Natural killer cell (primary cell): ENCODE data around the gene KAT6B. TPM values are rescaled to one million over a fixed set of nuclear protein-coding genes. Genes with fewer than 3 reads are reported as not detected.

Experiments
- ATAC-seq, 3 donors: fragments of 150-1000 bp in 2 of 3; fragments of 200-7000 bp in 1 of 3; cut with Tn5 transposase; 1 replicate in 1 of 3; 2 replicates in 2 of 3; pipeline ENCODE4 v1.10.0; 2021; ENCODE audit warnings: mild to moderate bottlenecking in 2 of 3, moderate library complexity in 2 of 3
- DNase-seq, 2 donors: peaks; one replicate each; pipeline versions ENCODE4 v3.0.0 to v3.0.0-alpha.2; 2013 to 2021; ENCODE audit warnings: mixed read lengths in 1 of 2
- H3K27ac ChIP-seq: one replicate; pipeline ENCODE4 v1.5.1; 2013; ENCODE audit warnings: mild to moderate bottlenecking, low read length
- H3K27me3 ChIP-seq: one replicate; pipeline ENCODE4 v1.6.1; 2013; ENCODE audit warnings: low read length; ENCODE audit not compliant: control insufficient read depth, insufficient read depth
- H3K36me3 ChIP-seq: one replicate; pipeline ENCODE4 v1.6.1; 2013; ENCODE audit warnings: low read length; ENCODE audit not compliant: control insufficient read depth, insufficient read depth
- H3K4me1 ChIP-seq: one replicate; pipeline ENCODE4 v1.6.1; 2013; ENCODE audit warnings: low read length; ENCODE audit not compliant: control insufficient read depth, insufficient read depth
- H3K4me3 ChIP-seq: one replicate; pipeline ENCODE4 v1.5.1; 2013; ENCODE audit warnings: low read length
- H3K9me3 ChIP-seq: one replicate; pipeline ENCODE4 v1.6.1; 2013; ENCODE audit warnings: low read length; ENCODE audit not compliant: control insufficient read depth, insufficient read depth
- H3K27ac Mint-ChIP-seq, 2 donors: one replicate each; pipeline ENCODE4 v1.8.0; 2022; ENCODE audit warnings: mild to moderate bottlenecking in 2 of 2, mixed read lengths in 2 of 2, moderate library complexity in 1 of 2
- H3K27me3 Mint-ChIP-seq, 2 donors: one replicate each; pipeline ENCODE4 v1.8.0; 2022; ENCODE audit warnings: low read depth in 2 of 2, mixed read lengths in 2 of 2
- H3K36me3 Mint-ChIP-seq: one replicate; pipeline ENCODE4 v1.8.0; 2022; ENCODE audit warnings: mixed read lengths
- H3K4me1 Mint-ChIP-seq, 2 donors: one replicate each; pipeline ENCODE4 v1.8.0; 2022; ENCODE audit warnings: mixed read lengths in 2 of 2
- H3K4me3 Mint-ChIP-seq: one replicate; pipeline ENCODE4 v1.8.0; 2022; ENCODE audit warnings: mild to moderate bottlenecking, moderate library complexity, mixed read lengths
- H3K9me3 Mint-ChIP-seq, 2 donors: one replicate each; pipeline ENCODE4 v1.8.0; 2022; ENCODE audit warnings: mixed read lengths in 2 of 2
- CTCF ChIP-seq: fragments of 200-600 bp; IDR thresholded peaks from one replicate; pipeline ENCODE4 v1.8.0; 2022; ENCODE audit warnings: antibody characterized with exemption
- WGBS: methylation state at CpG from one replicate; pipeline ENCODE4 v1.1.7; 2013; ENCODE audit warnings: missing lambda C conversion rate; ENCODE audit not compliant: insufficient coverage; 5-methylcytosine and 5-hydroxymethylcytosine counted together
- intact Hi-C: fragments of 100-400 bp; cut with micrococcal nuclease; formaldehyde crosslinking; loops from one replicate; pipeline ENCODE4 v1.14.2; 2022
- total RNA-seq, 4 donors: library from RNA; stranded (reverse); fragments of 120-200 nt in 1 of 4; gene quantifications; one replicate each; pipeline versions ENCODE4 v1.2.3 to v1.2.4, GENCODE V29; 2013 to 2022

KAT6B gene
- total RNA-seq, 3 donors from 2014 or later (not counting 1 experiment from before 2014, with no cell fraction given), result 117 to 133 (median 121) TPM

DNA sequence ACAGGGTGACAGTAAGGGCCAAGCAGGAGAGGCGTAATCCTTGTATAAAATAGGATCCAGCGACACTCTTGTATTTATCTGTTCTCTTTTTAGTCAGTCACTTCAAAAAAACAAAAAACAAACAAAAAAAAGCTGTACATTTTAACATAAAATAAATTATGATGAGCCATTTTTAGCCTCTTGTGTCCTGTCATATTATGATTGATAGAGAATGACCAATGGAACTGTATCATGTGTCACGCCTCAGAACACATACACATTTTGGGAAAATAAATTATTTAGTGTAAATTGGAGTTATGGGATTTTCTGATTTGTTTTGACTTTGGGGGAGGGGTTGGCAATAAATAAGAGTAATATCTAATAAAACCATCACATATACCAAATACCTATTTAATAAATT, 205.7 kb downstream of the KAT6B start:
- no peak overlapping the region for H3K4me3 ChIP-seq
- Mint-ChIP-seq H3K36me3 (peaks cover 17% of the 10 kb centered on the region), H3K9me3 (no peaks in the 10 kb centered on the region), H3K27ac (no peak overlapping the region), H3K27me3 (no peaks in the 10 kb centered on the region), H3K4me1 (peaks cover 17 to 22% of the 10 kb centered on the region in 2 donors), H3K4me3 (no peak overlapping the region)
- peaks cover 39% of the 10 kb centered on the region for H3K36me3 ChIP-seq
- no peak for ATAC-seq
- H3K4me1 ChIP-seq, result no peaks in the 10 kb centered on the region
- H3K9me3 ChIP-seq, result no peaks in the 10 kb centered on the region
- no peak overlapping the region for H3K27ac ChIP-seq
- WGBS, result 100% methylated on average over 3 of the region's 3 CpGs
- intact Hi-C loops, result no loop called here
- H3K27me3 ChIP-seq, result no peaks in the 10 kb centered on the region
- DNase-seq, result no peak
- TF ChIP-seq CTCF, result no peak

- H3K4me1 ChIP-seq, result no peaks in the 10 kb centered on the region
- no peaks in the 10 kb centered on the region for H3K27me3 ChIP-seq
- H3K36me3 ChIP-seq, result peaks cover 37% of the 10 kb centered on the region
- DNase-seq, result no peak
- 84% methylated on average over 8 of the region's 8 CpGs for WGBS
- Mint-ChIP-seq H3K9me3 (no peaks in the 10 kb centered on the region), H3K27me3 (no peaks in the 10 kb centered on the region), H3K36me3 (peaks cover 17% of the 10 kb centered on the region), H3K27ac (no peak overlapping the region), H3K4me3 (no peak overlapping the region), H3K4me1 (peaks cover 17 to 22% of the 10 kb centered on the region in 2 donors)
- no peak overlapping the region for H3K27ac ChIP-seq
- ATAC-seq, result no peak
- intact Hi-C loops, result no loop called here
- no peaks in the 10 kb centered on the region for H3K9me3 ChIP-seq
- no peak overlapping the region for H3K4me3 ChIP-seq
- TF ChIP-seq CTCF, result no peak
Observed at GRCh38 chr10:75032813-75033212, 206.4 kb downstream of the KAT6B start.

DNA sequence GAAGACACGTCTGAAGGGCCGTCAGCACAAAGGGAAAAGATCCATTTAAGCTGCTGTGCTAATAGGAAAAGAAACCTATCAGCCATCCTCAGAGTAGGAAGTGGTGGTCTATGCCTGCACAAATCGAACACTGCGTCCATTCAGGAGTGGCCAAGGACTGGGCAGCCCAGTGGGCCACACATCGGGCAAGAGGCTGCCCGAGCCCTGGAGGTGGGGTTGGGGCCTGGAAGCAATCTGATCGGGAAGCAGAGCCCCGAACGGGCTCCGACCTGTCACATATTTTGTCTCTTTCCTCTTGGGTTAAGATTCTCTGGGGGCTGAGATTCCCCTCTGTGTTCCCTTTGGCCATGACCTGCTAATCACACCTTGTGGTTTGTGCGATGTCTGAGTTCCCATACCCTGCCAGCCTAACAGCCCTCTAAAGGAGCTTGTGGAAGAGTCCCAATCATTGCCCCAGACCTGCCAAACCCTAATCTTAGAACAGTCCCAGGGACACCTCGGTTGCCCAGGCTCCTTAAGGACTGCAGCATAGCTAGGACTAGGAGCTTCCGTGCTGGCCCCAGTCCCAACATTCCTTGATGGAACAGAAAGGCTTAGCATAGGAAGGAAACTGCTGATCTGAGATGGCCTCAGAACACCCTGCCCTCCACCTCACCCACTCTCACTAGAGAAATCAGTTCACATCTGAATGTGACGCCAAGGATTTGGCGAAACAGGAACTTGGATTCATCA, 207.2 kb downstream of the KAT6B start:
- H3K9me3 Mint-ChIP-seq, result no peaks in the 10 kb centered on the region
- Histone ChIP-seq H3K9me3 (no peaks in the 10 kb centered on the region), H3K4me3 (no peak overlapping the region), H3K4me1 (no peaks in the 10 kb centered on the region), H3K27ac (no peak overlapping the region), H3K27me3 (no peaks in the 10 kb centered on the region), H3K36me3 (peaks cover 32% of the 10 kb centered on the region)
- 95% methylated on average over 15 of the region's 15 CpGs for WGBS
- peaks cover 12% of the 10 kb centered on the region for H3K36me3 Mint-ChIP-seq
- H3K27me3 Mint-ChIP-seq, result no peaks in the 10 kb centered on the region
- no peak for TF ChIP-seq CTCF
- intact Hi-C loops, result no loop called here
- peak overlapping the region in 1 of 2 donors; percentile 34 for H3K27ac Mint-ChIP-seq
- H3K4me1 Mint-ChIP-seq, result peaks cover 17 to 22% of the 10 kb centered on the region in 2 donors
- ATAC-seq, result no peak
- no peak overlapping the region for H3K4me3 Mint-ChIP-seq
- no peak for DNase-seq

DNA sequence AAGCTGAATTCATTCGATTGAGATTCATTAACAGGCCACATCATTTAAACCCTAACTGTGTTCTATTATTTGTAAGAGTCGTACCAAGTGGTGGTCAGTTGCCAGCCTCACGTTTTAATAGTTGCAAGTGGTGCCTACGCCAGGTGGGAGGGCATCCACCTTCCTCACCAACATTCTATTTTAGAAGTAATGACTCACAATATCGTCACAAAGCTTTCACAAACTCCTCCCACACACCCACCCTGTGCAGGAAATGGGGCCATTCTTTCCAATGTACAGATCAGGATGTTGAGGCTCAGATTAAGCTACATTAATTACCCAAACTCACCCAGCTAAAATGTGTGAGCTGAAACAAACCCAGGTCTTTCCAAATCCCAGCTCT, 207.7 kb downstream of the KAT6B start:
- Histone ChIP-seq H3K4me3 (no peak overlapping the region), H3K27ac (no peak overlapping the region), H3K36me3 (peaks cover 26% of the 10 kb centered on the region), H3K27me3 (no peaks in the 10 kb centered on the region), H3K4me1 (no peaks in the 10 kb centered on the region), H3K9me3 (no peaks in the 10 kb centered on the region)
- Mint-ChIP-seq H3K27ac (peak overlapping the region; percentile 10 to 34), H3K4me1 (peaks cover 17 to 22% of the 10 kb centered on the region in 2 donors), H3K4me3 (no peak overlapping the region), H3K36me3 (peaks cover 6% of the 10 kb centered on the region), H3K27me3 (no peaks in the 10 kb centered on the region), H3K9me3 (no peaks in the 10 kb centered on the region)
- DNase-seq, result no peak
- no peak for TF ChIP-seq CTCF
- WGBS, result 71% methylated on average over 5 of the region's 5 CpGs
- ATAC-seq, result peak in 1 of 3 donors; percentile 40
- intact Hi-C loops, result no loop called here
